OCI-LY1 (cell line): Measurements from ENCODE around the gene KCNE1.
"Not testable (repeated sequence)": the region's sequence is repeated elsewhere in the genome, so short reads cannot be mapped to it uniquely, and the experiment has no call there.

Experiments
- CTCF ChIP-seq: fragments of 200-600 bp; sonication (generic), shearing (Covaris generic); IDR thresholded peaks from 2 replicates; pipeline ENCODE4 v1.5.1; 2017; ENCODE audit warnings: mild to moderate bottlenecking, antibody characterized with exemption, low read length, moderate library complexity, mixed read lengths
- EZH2 ChIP-seq: fragments of 200-600 bp; sonication (generic), shearing (Covaris generic); IDR thresholded peaks from 2 replicates; pipeline ENCODE4 v1.8.0; 2017; ENCODE audit warnings: borderline replicate concordance, mixed run types, mild to moderate bottlenecking, antibody characterized with exemption, low read length, moderate library complexity, mixed read lengths

- TF ChIP-seq CTCF, EZH2: not testable (repeated sequence)
Measured at GRCh38 chr21:34427339-34427738, 84.7 kb downstream of the KCNE1 start.
